ENCODE measurements around the gene BIRC5.

The BIRC5 gene

DNA sequence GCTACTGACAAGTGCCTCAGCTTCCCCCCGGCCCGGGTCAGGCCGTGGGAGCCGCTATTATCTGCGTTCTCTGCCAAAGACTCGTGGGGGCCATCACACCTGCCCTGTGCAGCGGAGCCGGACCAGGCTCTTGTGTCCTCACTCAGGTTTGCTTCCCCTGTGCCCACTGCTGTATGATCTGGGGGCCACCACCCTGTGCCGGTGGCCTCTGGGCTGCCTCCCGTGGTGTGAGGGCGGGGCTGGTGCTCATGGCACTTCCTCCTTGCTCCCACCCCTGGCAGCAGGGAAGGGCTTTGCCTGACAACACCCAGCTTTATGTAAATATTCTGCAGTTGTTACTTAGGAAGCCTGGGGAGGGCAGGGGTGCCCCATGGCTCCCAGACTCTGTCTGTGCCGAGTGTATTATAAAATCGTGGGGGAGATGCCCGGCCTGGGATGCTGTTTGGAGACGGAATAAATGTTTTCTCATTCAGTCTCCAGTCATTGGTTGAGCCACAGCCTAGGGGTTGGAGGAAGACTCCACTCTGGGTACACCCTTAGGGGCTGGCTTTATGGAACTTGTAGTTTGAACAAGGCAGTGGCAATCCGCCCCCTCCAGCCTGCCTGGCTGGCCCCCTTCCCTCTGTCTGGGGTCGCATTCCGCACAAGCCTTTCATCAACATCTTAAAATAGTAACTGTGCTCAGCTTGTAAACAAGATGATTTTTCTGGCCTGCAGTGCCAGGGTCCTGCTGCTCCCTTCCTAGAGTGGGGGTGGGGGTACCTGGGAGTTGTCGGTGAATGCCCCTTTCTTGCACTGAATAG is 41.6 kb upstream of the BIRC5 start:
- Histone ChIP-seq H2AFZ (ENCODE audit: low read length) (no peak overlapping the region), H3K36me3 (ENCODE audit: insufficient read depth, low read length) (peaks cover 8% of the 10 kb centered on the region; the same call in 1 of the 2 replicates), H4K20me1 (ENCODE audit: insufficient read depth, low read length, poor library complexity, severe bottlenecking) (peaks cover 15% of the 10 kb centered on the region), H3K9me2 (replicated peaks; ENCODE audit: low read depth, low read length) (no peaks in the 10 kb centered on the region), H3K4me1 (ENCODE audit: insufficient read depth, low read length, poor library complexity, severe bottlenecking) (peaks cover 18% of the 10 kb centered on the region), H3F3A (ENCODE audit: low read depth) (no peaks in the 10 kb centered on the region), H3K4me2 (ENCODE audit: low read depth, low read length, poor library complexity, severe bottlenecking) (no peak overlapping the region), H3K4me3 (ENCODE audit: low read length, poor library complexity, severe bottlenecking) (no peak overlapping the region), H3K27me3 (ENCODE audit: insufficient read depth, low read length, poor library complexity, severe bottlenecking) (no peaks in the 10 kb centered on the region), H3K9ac (ENCODE audit: low read depth, low read length, poor library complexity, severe bottlenecking) (no peak overlapping the region), H3K79me2 (ENCODE audit: insufficient read depth, low read length) (no peaks in the 10 kb centered on the region; the same call in 1 of the 2 replicates), H3K9me3 (ENCODE audit: insufficient read depth, low read depth, low read length) (no peaks in the 10 kb centered on the region)
- TF ChIP-seq EZH2phosphoT487 (IDR thresholded peaks at IDR 0.05; ENCODE audit: borderline replicate concordance) (no peak), CTCF (conservative IDR thresholded peaks at IDR 0.05; ENCODE audit: low read length) (no peak)

DNA sequence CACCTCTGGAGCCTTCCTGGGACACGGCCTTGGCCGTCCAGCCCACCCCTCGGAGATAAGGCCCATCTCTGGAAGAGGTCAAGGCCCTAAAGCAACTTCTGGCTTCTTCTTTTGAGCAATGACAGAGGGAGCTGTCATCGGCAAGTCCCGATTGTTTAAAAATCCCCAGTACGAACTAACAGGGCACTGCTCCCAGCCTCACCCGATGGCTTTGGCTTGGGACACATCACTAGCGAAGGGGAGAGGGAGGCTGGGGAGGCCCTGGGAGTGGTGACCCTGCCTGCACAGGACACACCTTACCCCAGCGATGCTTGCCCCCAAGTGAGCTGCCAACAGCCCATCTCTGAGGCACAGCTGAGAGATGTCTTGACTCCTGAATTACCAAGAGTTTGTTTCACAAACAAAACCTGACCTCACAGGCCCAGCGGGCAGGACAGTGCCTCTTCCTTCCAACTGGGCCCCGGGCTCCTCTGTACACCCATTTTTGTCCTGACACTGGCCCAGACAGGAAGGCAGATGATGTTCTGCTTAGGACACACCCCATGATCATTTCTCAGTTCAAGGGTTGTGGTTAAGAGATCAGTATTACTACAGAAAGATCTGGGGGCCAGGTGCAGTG is 40.8 kb upstream of the BIRC5 start:
- TF ChIP-seq EZH2phosphoT487 (IDR thresholded peaks at IDR 0.05; ENCODE audit: borderline replicate concordance) (no peak), CTCF (conservative IDR thresholded peaks at IDR 0.05; ENCODE audit: low read length) (no peak)
- peaks cover 15% of the 10 kb centered on the region for H3K4me1 ChIP-seq (ENCODE audit: insufficient read depth, low read length, poor library complexity, severe bottlenecking)
- peaks cover 15% of the 10 kb centered on the region for H4K20me1 ChIP-seq (ENCODE audit: insufficient read depth, low read length, poor library complexity, severe bottlenecking)
- H3K4me3 ChIP-seq (ENCODE audit: low read length, poor library complexity, severe bottlenecking), result no peak overlapping the region
- no peaks in the 10 kb centered on the region; the same call in 1 of the 2 replicates for H3K79me2 ChIP-seq (ENCODE audit: insufficient read depth, low read length)
- no peak overlapping the region for H3K4me2 ChIP-seq (ENCODE audit: low read depth, low read length, poor library complexity, severe bottlenecking)
- no peaks in the 10 kb centered on the region for H3K9me3 ChIP-seq (ENCODE audit: insufficient read depth, low read depth, low read length)
- H3K27me3 ChIP-seq (ENCODE audit: insufficient read depth, low read length, poor library complexity, severe bottlenecking), result no peaks in the 10 kb centered on the region
- H3K9me2 ChIP-seq (replicated peaks; ENCODE audit: low read depth, low read length), result no peaks in the 10 kb centered on the region
- peaks cover 10% of the 10 kb centered on the region; the same call in 1 of the 2 replicates for H3K36me3 ChIP-seq (ENCODE audit: insufficient read depth, low read length)
- H3F3A ChIP-seq (ENCODE audit: low read depth), result no peaks in the 10 kb centered on the region
- no peak overlapping the region for H2AFZ ChIP-seq (ENCODE audit: low read length)
- no peak overlapping the region for H3K9ac ChIP-seq (ENCODE audit: low read depth, low read length, poor library complexity, severe bottlenecking)

DNA sequence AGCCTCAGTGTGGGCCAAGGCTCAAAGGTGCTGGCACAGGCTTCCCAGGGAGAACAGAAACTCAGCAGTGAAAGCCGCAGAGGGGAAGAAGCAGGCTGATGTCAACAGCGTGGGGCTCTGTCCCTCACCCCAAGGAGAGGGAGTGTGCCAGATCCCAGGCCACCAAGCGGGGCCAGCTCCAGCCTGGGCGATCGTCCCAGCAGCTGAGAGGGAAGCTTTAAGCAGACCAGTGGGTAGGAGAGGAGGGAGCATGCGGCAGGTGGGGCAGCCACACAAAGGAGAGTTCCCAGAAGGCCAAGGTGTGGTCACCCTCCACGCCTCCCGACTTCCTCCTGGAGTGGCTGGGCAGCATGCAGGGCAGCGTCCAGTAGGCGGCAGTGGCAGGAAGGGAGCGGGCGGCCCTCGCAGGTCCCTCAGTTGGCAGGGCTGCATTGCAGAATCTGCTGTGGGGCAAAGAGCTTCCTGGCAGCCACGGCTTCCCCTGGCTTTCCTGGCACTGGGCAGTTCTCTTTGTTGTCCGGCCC is 39.6 kb upstream of the BIRC5 start:
- Histone ChIP-seq H3K9me3 (ENCODE audit: insufficient read depth, low read depth, low read length) (no peaks in the 10 kb centered on the region), H3F3A (ENCODE audit: low read depth) (no peaks in the 10 kb centered on the region), H4K20me1 (ENCODE audit: insufficient read depth, low read length, poor library complexity, severe bottlenecking) (peaks cover 9% of the 10 kb centered on the region), H3K4me2 (ENCODE audit: low read depth, low read length, poor library complexity, severe bottlenecking) (no peak overlapping the region), H3K9me2 (replicated peaks; ENCODE audit: low read depth, low read length) (no peaks in the 10 kb centered on the region), H3K4me3 (ENCODE audit: low read length, poor library complexity, severe bottlenecking) (no peak overlapping the region), H3K9ac (ENCODE audit: low read depth, low read length, poor library complexity, severe bottlenecking) (no peak overlapping the region), H3K27me3 (ENCODE audit: insufficient read depth, low read length, poor library complexity, severe bottlenecking) (no peaks in the 10 kb centered on the region), H3K79me2 (ENCODE audit: insufficient read depth, low read length) (no peaks in the 10 kb centered on the region; the same call in 1 of the 2 replicates), H3K36me3 (ENCODE audit: insufficient read depth, low read length) (peaks cover 20% of the 10 kb centered on the region; the same call in 1 of the 2 replicates), H2AFZ (ENCODE audit: low read length) (no peak overlapping the region), H3K4me1 (ENCODE audit: insufficient read depth, low read length, poor library complexity, severe bottlenecking) (peaks cover 10% of the 10 kb centered on the region)
- TF ChIP-seq EZH2phosphoT487 (IDR thresholded peaks at IDR 0.05; ENCODE audit: borderline replicate concordance) (no peak), CTCF (conservative IDR thresholded peaks at IDR 0.05; ENCODE audit: low read length) (no peak)
